GM12878 (cell line): ENCODE results near the gene CCDC91. TPM values are rescaled to one million over a fixed set of nuclear protein-coding genes. Genes with fewer than 3 reads are reported as not detected.

Experiments used
- ATAC-seq: fragments of 200-7000 bp; cut with Tn5 transposase; 3 replicates; pipeline ENCODE4 v1.9.1; 2020; ENCODE audit warnings: mild to moderate bottlenecking, moderate library complexity
- BruUV-seq: library from RNA; stranded (reverse); fragments of 400-500 nt; replicated peaks from 2 replicates; lab custom pipeline; 2021; lab: Mats Ljungman, UMichigan
- CTCF ChIA-PET: fragments of 300-600 bp; sonication (Branson Sonifier 250); formaldehyde crosslinking; extraction: SDS; loops from one replicate; lab custom pipeline; 2021; ENCODE audit warnings: inconsistent platforms; lab: Yijun Ruan, JAX
- POLR2A ChIA-PET: fragments of 350-600 bp; formaldehyde crosslinking; extraction: SDS; loops from one replicate; lab custom pipeline; 2021; ENCODE audit warnings: inconsistent platforms; lab: Charles Lee
- RAD21 ChIA-PET: fragments of 300-600 bp; sonication (Branson Sonifier 250); formaldehyde crosslinking; loops from one replicate; lab custom pipeline; 2023; ENCODE audit warnings: antibody characterized with exemption; ENCODE audit not compliant: unreplicated experiment; lab: Charles Lee
- SMC1A ChIA-PET: fragments of 300-600 bp; sonication (Branson Sonifier 250); formaldehyde crosslinking; loops from one replicate; lab custom pipeline; 2023; ENCODE audit not compliant: unreplicated experiment, uncharacterized antibody; lab: Charles Lee
- DNase-seq: peaks from one replicate; pipeline ENCODE4 v3.0.0-alpha.2; 2011; ENCODE audit warnings: low read depth, low spot score
- FAIRE-seq: peaks from 3 replicates; lab custom pipeline; 2011; peaks lifted over from hg19 to GRCh38; lab: Jason Lieb, UNC
- H2AFZ ChIP-seq: 2 replicates; pipeline ENCODE4 v1.6.0; 2011; ENCODE audit warnings: low read depth, low read length, control low read depth; ENCODE audit not compliant: control insufficient read depth
- H3K27ac ChIP-seq: 2 replicates; pipeline ENCODE4 v1.5.1; 2011; ENCODE audit warnings: control low read depth; ENCODE audit not compliant: control insufficient read depth, insufficient read depth
- H3K27me3 ChIP-seq, 2 experiments: replicated peaks in 1 of 2; 2 replicates each; pipeline versions ENCODE4 v1.6.0 to v1.6.1; 2011; ENCODE audit warnings: low read length in 1 of 2; ENCODE audit not compliant: control insufficient read depth in 2 of 2, insufficient read depth in 2 of 2
- H3K36me3 ChIP-seq, 2 experiments: 2 replicates each; pipeline ENCODE4 v1.5.1; 2011; ENCODE audit warnings: low read length in 1 of 2; ENCODE audit not compliant: control insufficient read depth in 2 of 2, insufficient read depth in 2 of 2
- H3K4me1 ChIP-seq: 2 replicates; pipeline ENCODE4 v1.6.1; 2011; ENCODE audit warnings: mild to moderate bottlenecking, low read length, moderate library complexity, mixed read lengths; ENCODE audit not compliant: control insufficient read depth, insufficient read depth
- H3K4me2 ChIP-seq: 2 replicates; pipeline ENCODE4 v1.6.0; 2011; ENCODE audit warnings: control low read depth; ENCODE audit not compliant: control insufficient read depth, insufficient read depth
- H3K4me3 ChIP-seq: fragments of 200-600 bp; sonication (generic); 2 replicates; pipeline ENCODE4 v1.5.1; 2016
- H3K79me2 ChIP-seq: 2 replicates; pipeline ENCODE4 v1.6.0; 2011; ENCODE audit warnings: low read length; ENCODE audit not compliant: control insufficient read depth, insufficient read depth
- H3K9ac ChIP-seq: 2 replicates; pipeline ENCODE4 v1.8.0; 2011; ENCODE audit warnings: low read length, control low read depth, mixed read lengths; ENCODE audit not compliant: control insufficient read depth, insufficient read depth
- H3K9me3 ChIP-seq: replicated peaks from 3 replicates; pipeline ENCODE4 v1.5.1; 2011; ENCODE audit warnings: mild to moderate bottlenecking, low read length; ENCODE audit not compliant: control insufficient read depth, insufficient read depth
- H4K20me1 ChIP-seq: 2 replicates; pipeline ENCODE4 v1.6.0; 2011; ENCODE audit not compliant: control insufficient read depth, insufficient read depth
- CBX5 ChIP-seq: sonication (generic); IDR thresholded peaks from 2 replicates; pipeline ENCODE4 v1.6.1; 2016; ENCODE audit warnings: low read depth, moderate library complexity, mild to moderate bottlenecking, inconsistent platforms
- IKZF2 ChIP-seq, 2 experiments: fragments of 450-650 bp; IDR thresholded peaks; 2 replicates each; pipeline ENCODE4 v1.6.1; 2017; ENCODE audit warnings: mild to moderate bottlenecking in 2 of 2, moderate library complexity in 2 of 2
- NBN ChIP-seq: fragments of 450-650 bp; IDR thresholded peaks from 2 replicates; pipeline ENCODE4 v1.6.1; 2016
- NFYB ChIP-seq: IDR thresholded peaks from 2 replicates; pipeline ENCODE4 v1.6.1; 2011; ENCODE audit warnings: low read depth, mild to moderate bottlenecking, low read length, improper control_type of control experiment, moderate library complexity; ENCODE audit not compliant: insufficient read depth
- NR2C1 ChIP-seq: fragments of 450-650 bp; IDR thresholded peaks from 2 replicates; pipeline ENCODE4 v1.6.1; 2017; ENCODE audit warnings: antibody characterized with exemption, mild to moderate bottlenecking, moderate library complexity
- NR2F1 ChIP-seq: fragments of 450-650 bp; conservative IDR thresholded peaks from 2 replicates; pipeline ENCODE4 v1.6.1; 2017; ENCODE audit warnings: mild to moderate bottlenecking
- RB1 ChIP-seq: fragments of 450-650 bp; formaldehyde crosslinking; IDR thresholded peaks from 2 replicates; pipeline ENCODE4 v1.6.1; 2017; ENCODE audit warnings: mild to moderate bottlenecking, borderline replicate concordance
- WGBS: methylation state at CpG from one replicate; pipeline ENCODE4 v1.1.6; 2016; ENCODE audit warnings: low lambda C conversion rate; ENCODE audit not compliant: insufficient replicate concordance, insufficient coverage; ENCODE audit errors: missing lambda C conversion rate; 5-methylcytosine and 5-hydroxymethylcytosine counted together
- in situ Hi-C: fragments of 300-500 bp; cut with MboI; formaldehyde crosslinking; loops from 9 replicates; pipeline ENCODE4 v1.14.3; 2018; ENCODE audit warnings: mixed read lengths
- intact Hi-C: fragments of 100-400 bp; cut with micrococcal nuclease; formaldehyde crosslinking; loops from one replicate; pipeline ENCODE4 v1.14.2; 2022; ENCODE audit not compliant: unreplicated experiment
- polyA plus RNA-seq, 11 experiments: library from polyadenylated mRNA; depleted of rRNA in 4 of 11; unstranded in 6 of 11; stranded (reverse) in 5 of 11; fragments of >200 nt; fragmentation: Nextera tagmentation in 4 of 11; fragmentation: Illumina TruSeq in 1 of 11; extraction: Ambion mirVana in 4 of 11; extraction: Trizol in 1 of 11; gene quantifications; 1 replicate in 1 of 11; 2 replicates in 10 of 11; pipeline versions ENCODE4 v1.2.1 to v1.2.3, GENCODE V29; 2011 to 2016; ENCODE audit warnings: inconsistent platforms in 2 of 11, missing spikeins in 2 of 11, low read depth in 1 of 11
- total RNA-seq, 4 experiments: library from RNA; depleted of rRNA in 3 of 4; stranded (reverse); fragments of >200 nt in 3 of 4; fragmentation: Illumina TruSeq in 1 of 4; extraction: Trizol in 1 of 4; gene quantifications; 2 replicates each; pipeline versions ENCODE4 v1.2.1 to v1.2.3, GENCODE V29; 2013 to 2021

Gene CCDC91
- total and polyA plus RNA-seq, 10 of the 15 experiments (the other 5 are each of a cell fraction or from before 2014, with no cell fraction given) = 6.1 to 24.9 (median 16.5) TPM

- ChIA-PET RAD21 (no interaction called here), POLR2A (no interaction called here)
- intact Hi-C loops = no loop called here
- no peak overlapping the region for H3K4me3 ChIP-seq
- H3K9ac ChIP-seq = no peak overlapping the region
- H3K36me3 ChIP-seq = no peaks in the 10 kb centered on the region; a peak in 1 of 4 replicates
- ATAC-seq = no peak
- H2AFZ ChIP-seq = no peak overlapping the region
- peak; percentile 92; the same call in 1 of the 2 replicates for TF ChIP-seq CBX5
- TF ChIP-seq NFYB = no peak
- peak; percentile 69 for TF ChIP-seq NR2F1
- TF ChIP-seq, all 136 proteins: peak for 2
- in situ Hi-C loops = no loop called here
- no peaks in the 10 kb centered on the region for H3K79me2 ChIP-seq
- SMC1A ChIA-PET = no interaction called here
- no peak for FAIRE-seq
- BruUV-seq = no TSS peak
- DNase-seq = no peak
- no peaks in the 10 kb centered on the region for H3K4me1 ChIP-seq
- H3K27ac ChIP-seq = no peak overlapping the region
- 93% methylated on average over 2 of the region's 2 CpGs for WGBS
- no peaks in the 10 kb centered on the region for H4K20me1 ChIP-seq
- CTCF ChIA-PET = no interaction called here
- no peaks in the 10 kb centered on the region for H3K27me3 ChIP-seq
- no peak overlapping the region for H3K4me2 ChIP-seq
- H3K9me3 ChIP-seq = peaks cover 20% of the 10 kb centered on the region
Observed at GRCh38 chr12:28367993-28368392, 177.7 kb downstream of the CCDC91 start.

- CTCF ChIA-PET = no interaction called here
- intact Hi-C loops (no loop called here), in situ Hi-C loops (no loop called here)
- no peak overlapping the region for H3K4me3 ChIP-seq
- no peak for ATAC-seq
- H3K27ac ChIP-seq = no peak overlapping the region
- SMC1A ChIA-PET = no interaction called here
- no peaks in the 10 kb centered on the region for H3K79me2 ChIP-seq
- peaks cover 20% of the 10 kb centered on the region for H3K9me3 ChIP-seq
- H3K36me3 ChIP-seq = no peaks in the 10 kb centered on the region
- no peaks in the 10 kb centered on the region for H4K20me1 ChIP-seq
- POLR2A ChIA-PET = no interaction called here
- no peak overlapping the region for H3K4me2 ChIP-seq
- H3K27me3 ChIP-seq = no peaks in the 10 kb centered on the region
- no peak overlapping the region for H2AFZ ChIP-seq
- no TSS peak for BruUV-seq
- no peak for FAIRE-seq
- RAD21 ChIA-PET = no interaction called here
- H3K9ac ChIP-seq = no peak overlapping the region
- DNase-seq = no peak
- H3K4me1 ChIP-seq = no peaks in the 10 kb centered on the region
- WGBS = 94% methylated on average over 2 of the region's 2 CpGs
- TF ChIP-seq IKZF2 (IDR thresholded peaks at IDR 0.05) (no peak), CBX5 (peak; percentile 91; the same call in 1 of the 2 replicates), RB1 (no peak), NBN (no peak), NR2C1 (no peak)
Observed at GRCh38 chr12:28369483-28369882, 179.2 kb downstream of the CCDC91 start.
